CD1c-positive myeloid dendritic cell (primary cell): ENCODE results near the gene FBXO21.
"Not testable (repeated sequence)": the region's sequence is repeated elsewhere in the genome, so short reads cannot be mapped to it uniquely, and the experiment has no call there.

Experiments
- DNase-seq: peaks from one replicate; pipeline ENCODE4 v3.0.0-alpha.2; 2016; ENCODE audit errors: extremely low spot score

Gene FBXO21

DNA sequence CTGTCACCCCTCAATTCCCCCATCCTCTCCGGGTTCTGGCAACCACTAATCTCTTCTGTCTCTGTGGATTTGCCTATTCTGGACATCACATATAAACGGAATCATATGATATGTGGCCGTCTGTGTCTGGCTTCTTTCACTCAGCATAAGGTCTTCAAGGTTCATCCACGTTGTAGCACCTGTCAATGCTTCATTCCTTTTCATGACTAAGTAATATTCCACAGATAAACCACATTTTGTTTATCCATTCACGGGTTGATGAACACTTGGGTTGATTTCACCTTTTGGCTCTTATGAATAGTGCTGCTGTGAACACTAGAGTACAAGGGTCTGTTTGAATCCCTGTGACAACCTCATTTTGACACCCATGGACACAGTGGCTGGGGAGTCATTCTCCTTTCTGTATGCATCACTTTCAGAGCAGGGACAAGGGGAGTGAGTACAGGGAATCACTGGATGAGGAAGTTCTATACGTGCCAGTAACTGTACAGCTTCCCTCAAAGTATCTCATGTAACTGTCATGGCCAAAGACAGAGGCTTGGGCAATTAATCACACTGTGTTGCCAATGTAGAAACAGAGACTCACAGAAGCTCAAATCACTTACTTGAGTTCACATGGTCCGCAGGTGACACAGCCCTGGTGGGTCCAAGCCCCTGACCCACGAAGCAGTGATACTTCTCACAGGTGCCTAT is 80.2 kb downstream of the FBXO21 start:
- peak; percentile 13 for DNase-seq

DNA sequence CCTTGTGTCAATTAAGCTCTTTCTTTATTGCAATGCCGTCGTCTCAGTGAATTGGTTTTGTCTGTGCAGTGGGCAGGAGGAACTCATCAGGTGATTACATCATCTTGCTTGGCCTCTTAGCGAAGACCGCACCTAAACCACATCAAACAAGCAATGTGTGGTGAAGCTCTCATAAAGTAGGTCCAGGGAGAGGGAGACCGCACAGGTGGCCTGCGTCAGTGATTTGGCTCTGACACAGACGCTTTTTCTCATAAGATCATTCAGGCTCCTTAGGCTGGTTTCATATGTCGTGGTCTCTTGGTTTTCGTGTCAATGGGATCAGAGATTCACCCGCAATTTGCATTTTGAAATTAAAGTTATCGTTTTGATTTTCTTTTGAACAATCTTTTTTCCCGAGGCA is 84.4 kb downstream of the FBXO21 start:
- no peak for DNase-seq

DNA sequence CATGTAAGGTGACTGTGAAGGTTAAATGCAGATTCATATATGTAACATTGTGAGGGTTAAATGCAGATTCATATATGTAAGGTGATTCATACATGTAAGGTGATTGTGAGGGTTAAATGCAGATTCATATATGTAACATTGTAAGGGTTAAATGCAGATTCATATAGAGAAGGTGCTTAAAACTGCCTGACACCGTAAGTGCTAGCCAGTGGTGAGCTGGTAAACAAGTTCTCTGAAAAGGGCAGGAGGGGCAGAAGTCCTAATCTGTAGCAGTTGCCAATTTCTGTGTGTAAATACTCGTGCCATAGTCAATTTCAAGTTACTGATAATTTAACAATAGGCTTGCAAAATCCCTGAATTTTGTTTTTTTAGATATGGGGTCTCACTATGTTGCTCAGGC is 86.3 kb downstream of the FBXO21 start:
- DNase-seq = not testable (repeated sequence)

DNA sequence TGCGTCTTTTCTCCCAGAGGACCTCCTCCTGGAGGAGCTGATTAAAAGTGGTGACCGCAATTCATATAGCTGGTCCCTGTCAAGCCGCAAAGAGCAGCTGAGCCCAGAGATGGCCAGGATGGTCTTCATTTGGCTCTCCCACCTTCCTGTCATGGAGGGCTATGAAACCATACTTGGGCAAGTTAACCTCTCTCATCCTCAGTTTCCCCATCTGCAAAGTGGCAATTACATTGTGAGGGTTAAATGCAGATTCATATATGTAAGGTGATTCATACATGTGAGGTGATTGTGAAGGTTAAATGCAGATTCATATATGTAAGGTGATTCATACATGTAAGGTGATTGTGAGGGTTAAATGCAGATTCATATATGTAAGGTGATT is 87.5 kb downstream of the FBXO21 start:
- no peak for DNase-seq

DNA sequence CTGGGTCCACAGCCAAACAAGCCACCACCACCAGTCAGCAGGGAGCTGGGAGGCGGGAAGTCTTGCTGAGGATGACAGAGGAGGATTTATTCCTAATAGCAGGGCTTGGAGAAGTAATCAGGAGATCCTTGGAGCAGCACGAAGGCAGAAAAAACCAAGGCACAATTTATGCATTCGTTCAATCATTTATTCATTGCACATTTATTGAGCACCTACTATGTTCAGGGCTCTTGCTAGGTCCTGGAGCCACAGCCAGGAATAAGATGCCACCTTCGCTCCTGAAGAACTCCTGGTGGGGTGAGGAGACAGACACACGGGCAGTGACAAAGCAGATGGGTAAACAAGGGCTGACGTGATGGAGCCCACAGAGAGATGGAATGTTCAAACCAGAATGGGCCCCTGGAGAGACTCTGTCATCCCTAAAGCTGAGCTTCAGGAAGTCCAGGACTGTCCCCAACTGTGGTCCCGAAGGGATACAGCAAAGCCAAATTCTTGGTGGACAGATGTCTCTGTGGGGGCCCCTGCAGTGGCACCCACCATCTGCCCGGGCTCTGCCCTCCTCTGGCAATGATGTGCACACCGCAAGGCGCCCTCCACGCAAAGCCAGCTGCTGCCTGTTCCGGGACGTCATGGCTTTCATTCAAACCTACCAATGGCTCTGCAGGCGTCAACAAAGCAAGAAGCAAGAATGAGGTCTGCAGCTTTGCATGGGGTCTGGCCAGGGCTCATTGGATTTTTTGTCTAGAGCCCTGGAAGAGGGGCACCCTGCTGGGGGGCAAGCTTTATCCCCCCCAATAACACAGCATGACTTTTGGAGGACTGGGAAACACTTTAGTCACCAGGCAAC is 88.1 kb downstream of the FBXO21 start:
- no peak for DNase-seq

DNA sequence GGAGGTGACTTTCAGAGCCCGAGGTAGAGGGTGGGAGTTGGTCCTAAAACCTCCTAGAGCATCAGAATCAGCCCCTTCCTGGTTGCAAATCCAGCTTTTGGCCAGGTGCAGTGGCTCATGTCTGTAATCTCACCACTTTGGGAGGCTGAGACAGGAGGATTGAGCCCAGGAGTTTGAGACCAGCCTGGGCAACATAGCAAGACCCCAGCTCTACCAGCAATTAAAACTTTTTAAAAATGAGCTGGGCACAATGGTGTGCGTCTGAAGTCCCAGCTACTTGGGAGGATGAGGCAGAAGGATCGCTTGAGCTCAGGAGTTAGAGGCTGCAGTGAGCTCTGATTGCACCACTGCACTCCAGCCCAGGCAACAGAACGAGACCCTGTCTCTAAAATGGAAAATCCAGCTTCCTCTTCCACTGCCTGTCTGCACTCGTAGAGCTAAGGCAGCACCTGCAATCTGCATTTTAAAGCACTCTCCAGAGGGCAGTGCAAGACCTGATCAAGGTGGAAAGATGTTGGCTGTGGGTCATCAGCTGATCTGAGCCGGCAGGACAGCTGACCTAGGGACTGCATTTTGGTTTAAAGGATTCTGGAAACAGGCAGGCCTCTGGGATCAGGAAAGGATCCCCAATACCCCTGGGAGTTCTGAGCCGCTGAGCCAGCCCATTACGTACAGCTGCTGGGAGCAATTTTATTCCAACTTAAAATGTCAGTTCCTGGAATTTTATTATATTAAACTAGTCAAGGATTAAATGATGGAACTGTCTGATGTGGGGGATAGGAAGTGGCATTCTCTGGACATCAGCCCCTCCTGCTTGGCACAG is 89.2 kb downstream of the FBXO21 start:
- no peak for DNase-seq

DNA sequence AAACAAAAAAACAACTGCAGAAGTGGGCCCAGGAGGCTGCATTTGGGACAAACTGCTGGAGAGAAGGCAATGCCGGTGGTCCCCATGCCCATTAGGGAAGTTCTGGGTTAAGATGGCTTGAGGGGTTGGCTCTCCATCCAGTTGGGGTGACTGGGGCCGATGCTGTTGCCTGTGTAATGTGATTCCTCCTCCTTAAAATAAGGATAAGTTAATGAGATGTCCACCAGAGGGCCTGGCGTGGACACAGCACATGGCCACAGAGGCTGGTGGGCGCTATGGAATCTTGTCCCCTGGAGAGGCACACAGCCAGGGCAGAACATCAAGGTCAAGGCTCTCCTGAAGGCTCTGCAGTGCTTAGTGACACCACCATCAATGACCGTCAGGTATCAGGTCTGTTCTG is 90.0 kb downstream of the FBXO21 start:
- peak; percentile 33 for DNase-seq

DNA sequence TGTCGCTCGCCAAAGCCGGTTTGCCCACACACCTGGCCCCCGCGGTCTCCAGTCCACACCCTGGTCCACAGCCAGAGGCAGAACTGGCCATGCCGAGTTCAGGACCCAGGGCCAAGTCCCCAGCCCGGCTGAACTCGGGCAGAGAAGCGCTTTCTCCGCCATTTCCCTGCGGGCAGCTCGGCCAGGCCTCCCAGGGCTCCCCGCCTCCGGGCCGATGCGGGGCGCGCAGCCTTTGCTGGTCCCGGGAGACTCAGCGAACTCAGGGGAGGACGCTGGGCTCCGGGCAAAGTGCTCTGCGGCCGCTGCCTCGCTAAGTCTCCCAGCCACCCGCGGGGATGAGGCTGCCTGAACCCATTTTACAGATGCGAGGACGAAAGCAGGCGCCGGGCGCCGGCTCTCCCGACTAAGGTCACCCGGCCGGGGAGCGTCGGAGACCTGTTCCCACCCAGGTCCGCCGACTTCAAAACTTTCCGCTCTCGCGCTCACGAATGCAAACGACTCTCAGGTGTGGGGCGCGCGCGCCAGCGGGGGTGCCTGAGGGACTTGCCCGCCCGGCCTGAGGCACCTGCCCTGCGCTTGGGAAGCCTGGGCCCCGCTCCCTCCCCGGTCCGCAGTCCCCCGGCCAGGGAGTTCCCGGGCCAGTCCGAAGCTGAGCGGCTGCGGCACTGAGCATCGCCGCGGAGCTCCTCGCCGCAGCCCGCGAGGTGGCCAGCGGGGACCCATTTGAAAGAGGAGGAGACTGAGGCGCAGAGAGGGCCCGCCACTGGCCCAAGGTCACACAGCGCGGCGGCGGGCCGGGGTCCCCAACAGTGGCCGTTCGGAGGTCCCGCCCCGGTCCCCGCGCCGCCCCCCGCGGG is 91.7 kb downstream of the FBXO21 start:
- peak; percentile 3 for DNase-seq

DNA sequence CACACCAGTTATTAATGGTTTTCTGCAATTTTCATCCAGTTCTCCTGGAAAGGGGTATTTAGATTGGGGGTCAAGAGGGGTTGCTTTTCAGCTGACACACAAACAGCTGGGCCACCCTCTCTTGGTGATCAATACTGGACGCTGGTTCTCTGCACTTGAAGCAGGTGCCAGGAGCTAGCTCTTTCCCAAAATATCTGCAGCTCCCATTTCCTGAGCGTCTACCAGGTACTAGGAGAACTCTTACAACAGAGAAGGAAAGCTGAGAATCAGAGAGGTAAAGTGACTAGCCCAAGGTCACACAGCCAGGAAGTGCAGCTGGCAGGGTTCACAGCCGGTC is 92.3 kb downstream of the FBXO21 start:
- no peak for DNase-seq

DNA sequence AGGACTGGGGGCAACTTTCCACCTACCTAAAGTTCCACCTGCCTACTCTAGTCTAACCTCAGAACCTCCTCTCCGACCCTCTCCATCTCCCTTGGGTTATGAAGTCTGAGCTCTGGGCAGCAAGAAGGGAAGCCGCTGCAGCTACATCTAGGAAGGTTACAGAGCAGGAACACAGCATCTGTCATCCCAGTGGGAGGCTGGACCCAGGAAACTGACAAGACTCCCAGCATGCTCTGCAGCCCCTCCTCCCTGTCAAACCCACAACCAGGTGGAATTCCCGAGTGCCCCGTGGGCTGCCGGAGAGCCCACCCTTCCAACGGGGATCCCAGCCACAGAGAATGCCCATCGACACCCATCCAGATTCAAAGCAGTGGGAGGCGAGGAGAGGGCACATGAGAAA is 93.1 kb downstream of the FBXO21 start:
- no peak for DNase-seq

DNA sequence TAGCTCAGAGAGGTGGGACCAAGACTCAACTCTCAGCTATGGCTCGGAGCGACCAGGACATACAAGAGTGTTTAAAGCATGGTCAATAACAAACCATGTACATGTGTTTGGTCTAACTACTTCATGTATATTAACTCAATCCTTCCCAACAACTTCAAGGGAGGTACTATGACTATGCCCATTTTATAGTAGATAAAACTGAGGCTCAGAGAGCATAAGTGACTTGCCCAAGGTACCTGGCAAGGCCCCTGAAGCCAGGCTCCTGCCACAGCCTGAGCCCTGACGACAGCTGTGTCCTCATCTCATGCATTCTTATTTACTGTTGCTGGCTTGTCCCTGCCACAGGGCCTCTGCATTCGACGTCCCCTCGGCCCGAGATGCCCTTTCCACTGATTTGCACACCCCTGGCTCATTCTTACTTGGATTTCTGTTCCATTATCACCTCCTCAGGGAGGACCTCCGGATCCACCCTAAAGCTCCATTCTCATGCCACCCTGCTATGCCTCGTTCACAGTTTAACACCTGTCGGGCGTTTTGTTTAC is 93.7 kb downstream of the FBXO21 start:
- DNase-seq = no peak

DNA sequence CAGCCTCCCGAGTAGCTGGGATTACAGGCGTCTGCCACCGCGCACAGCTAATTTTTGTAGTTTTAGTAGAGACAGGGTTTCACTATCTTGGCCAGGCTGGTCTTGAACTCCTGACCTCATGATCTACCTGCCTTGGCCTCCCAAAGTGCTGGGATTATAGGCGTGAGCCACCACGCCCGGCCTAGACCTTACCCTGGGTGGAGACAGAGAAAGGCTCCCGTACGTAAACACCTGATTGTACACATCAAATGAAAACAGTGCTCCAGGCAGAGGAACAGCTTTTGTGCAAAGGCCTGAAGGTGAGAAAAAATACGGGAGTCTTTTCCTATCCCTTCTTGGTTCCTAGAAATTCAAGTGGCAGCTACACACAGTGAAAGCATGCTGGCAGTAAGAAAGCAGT is 95.1 kb downstream of the FBXO21 start:
- not testable (repeated sequence) for DNase-seq

DNA sequence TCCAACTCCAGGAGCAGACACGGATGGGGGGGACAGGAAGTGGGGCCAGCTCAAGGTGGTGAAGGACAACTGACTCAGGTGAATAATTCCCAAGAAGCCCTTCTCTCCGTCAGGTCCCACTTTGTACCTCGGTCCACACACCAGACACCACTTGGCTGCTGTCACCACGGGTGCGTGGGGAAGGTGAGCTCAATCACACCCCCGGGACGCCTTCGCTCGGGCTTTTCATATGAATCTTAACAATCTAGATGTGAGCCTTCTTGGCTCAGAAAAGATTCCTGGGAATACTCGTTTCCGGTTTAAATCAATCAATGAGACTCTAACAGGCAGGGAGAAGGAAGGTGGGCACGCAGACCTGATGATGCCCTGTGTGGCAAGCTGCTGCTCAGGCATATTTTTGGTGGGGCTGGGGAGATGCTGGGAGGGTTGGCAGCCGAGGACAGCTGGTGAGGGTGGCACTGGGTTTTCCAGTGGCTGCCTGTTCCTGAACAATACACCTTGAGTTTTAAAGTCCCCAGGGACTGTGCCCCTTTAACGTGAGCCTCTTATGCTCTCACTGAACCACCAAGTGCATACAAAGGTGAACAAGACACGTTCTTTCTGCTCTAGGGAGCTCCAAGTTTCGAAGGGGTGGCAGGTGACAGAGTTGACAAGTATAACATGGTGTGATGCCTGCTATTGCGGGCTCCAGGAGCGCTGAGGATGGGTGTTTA is 96.2 kb downstream of the FBXO21 start:
- DNase-seq = no peak

DNA sequence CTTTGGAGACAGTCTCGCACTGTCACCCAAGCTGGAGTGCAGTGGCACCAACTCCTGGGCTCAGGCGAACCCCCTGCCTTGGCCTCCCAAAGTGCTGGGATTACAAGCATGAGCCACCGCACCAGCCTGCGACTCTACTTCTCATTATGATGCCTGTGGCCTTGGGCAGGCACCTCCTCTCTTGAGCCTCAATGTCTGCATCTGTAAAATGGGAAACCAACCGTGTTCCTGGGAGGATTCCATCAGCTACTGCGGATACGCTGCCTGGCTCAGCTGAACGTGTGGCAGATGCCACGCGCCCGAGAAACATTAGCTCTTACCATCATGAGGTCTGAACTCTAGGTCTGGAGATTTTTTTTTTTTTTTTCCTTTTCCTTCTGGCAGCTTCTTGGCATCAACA is 96.8 kb downstream of the FBXO21 start:
- DNase-seq = no peak

DNA sequence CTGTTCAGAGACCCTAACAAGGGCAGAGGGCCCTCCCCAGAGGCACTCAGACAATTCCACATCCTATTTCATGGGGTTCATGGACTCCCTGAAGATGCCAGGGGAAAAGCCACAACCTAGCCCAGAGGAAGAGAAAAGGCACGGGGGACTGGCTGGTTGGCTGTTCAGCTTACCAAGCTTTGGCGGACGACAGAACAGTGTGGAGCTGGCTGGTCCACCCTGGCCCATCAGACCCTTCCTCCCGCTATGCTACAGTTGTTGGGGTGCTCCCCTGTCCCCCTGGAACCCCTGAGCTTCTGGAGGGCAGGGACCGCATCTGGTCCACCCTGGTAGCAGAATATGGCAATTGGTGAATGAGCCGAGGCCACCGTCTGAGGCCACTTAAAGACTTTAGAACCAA is 97.4 kb downstream of the FBXO21 start:
- no peak for DNase-seq

DNA sequence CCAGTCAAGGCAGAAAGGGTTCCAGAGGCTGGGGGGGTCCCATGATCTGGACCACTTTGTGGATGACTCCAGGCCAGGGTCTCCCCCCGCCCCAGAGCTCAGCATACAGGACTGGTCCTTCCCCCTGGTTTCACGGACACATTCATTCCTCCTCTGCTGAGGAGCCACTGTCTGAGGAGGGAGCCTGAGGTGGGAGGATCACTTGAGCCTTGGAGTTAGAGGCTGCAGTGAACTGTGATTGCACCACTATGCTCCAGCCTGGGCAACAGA is 97.8 kb downstream of the FBXO21 start:
- no peak for DNase-seq
